Activated T-cell treated with anti-CD3 and anti-CD28 coated beads for 1 hour (primary cell): ENCODE measurements around the gene PRPF19.

ENCODE experiments used
- DNase-seq: peaks from one replicate; pipeline ENCODE4 v3.0.0-alpha.2; 2020; ENCODE audit warnings: low read depth

The PRPF19 gene

GRCh38 chr11:60842668-60843600 lies 63.5 kb downstream of the PRPF19 start:
- no peak for DNase-seq

GRCh38 chr11:60841797-60842667 lies 64.4 kb downstream of the PRPF19 start, which contains the start of gene CCDC86:
CCDC86 (plus strand) TSS chr11:60842113; CDS start chr11:60842125, 12 bp downstream.
- peak; percentile 97 for DNase-seq
